NB4 (cell line): ENCODE results near the gene PIAS2.

Experiments
- MYC ChIP-seq: IDR thresholded peaks from 2 replicates; pipeline ENCODE4 v1.6.1; 2011; ENCODE audit warnings: low read depth, low read length
- TF ChIP-seq, protein P1 (sequence below): IDR thresholded peaks from one replicate; pipeline ENCODE4 v1.5.1; 2012; ENCODE audit warnings: low read depth, low read length

DNA sequence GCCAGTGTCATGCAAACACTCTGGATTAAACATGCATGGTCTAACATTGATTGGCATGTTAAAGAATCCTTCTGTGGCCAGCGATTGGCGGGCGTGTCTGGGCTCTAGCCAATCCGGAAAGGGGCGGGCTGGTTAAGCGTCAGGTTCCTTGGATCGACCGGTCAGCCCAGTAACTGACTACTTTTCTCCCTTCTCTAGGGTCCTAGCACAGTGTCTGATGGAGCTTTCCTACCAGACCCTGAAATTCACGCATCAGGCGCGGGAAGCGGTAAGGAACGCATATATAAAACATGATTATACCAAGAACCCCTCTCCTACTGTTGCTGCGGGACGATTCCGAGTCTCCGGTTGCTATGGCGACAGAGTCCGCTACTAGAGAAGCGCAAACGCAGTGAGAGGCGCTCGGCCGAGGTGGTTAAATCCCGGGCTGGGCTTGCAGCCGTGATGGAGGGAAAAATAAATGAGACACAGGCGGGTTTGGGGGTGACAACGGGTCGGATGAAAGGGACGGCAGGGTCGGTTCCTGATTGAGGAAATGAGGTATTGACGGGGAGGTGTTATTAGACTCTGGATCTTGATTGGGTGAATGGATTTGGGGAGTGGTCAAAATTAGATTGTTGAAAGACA lies 29.5 kb upstream of the PIAS2 start:
- no peak for TF ChIP-seq MYC
- TF ChIP-seq, protein P1, sequence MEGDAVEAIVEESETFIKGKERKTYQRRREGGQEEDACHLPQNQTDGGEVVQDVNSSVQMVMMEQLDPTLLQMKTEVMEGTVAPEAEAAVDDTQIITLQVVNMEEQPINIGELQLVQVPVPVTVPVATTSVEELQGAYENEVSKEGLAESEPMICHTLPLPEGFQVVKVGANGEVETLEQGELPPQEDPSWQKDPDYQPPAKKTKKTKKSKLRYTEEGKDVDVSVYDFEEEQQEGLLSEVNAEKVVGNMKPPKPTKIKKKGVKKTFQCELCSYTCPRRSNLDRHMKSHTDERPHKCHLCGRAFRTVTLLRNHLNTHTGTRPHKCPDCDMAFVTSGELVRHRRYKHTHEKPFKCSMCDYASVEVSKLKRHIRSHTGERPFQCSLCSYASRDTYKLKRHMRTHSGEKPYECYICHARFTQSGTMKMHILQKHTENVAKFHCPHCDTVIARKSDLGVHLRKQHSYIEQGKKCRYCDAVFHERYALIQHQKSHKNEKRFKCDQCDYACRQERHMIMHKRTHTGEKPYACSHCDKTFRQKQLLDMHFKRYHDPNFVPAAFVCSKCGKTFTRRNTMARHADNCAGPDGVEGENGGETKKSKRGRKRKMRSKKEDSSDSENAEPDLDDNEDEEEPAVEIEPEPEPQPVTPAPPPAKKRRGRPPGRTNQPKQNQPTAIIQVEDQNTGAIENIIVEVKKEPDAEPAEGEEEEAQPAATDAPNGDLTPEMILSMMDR = no peak
